Measurements from ENCODE around the gene ABCA7. TPM values are rescaled to one million over a fixed set of nuclear protein-coding genes. Genes with fewer than 3 reads are reported as not detected.
A peak's percentile ranks its signal among the peaks of the same experiment; 100 is the strongest.

Gene ABCA7
- total and polyA plus RNA-seq, 9 donors: 1.4 to 10.5 (median 2.5) TPM

GRCh38 chr19:1061987-1062386 lies 22.1 kb downstream of the ABCA7 start:
- WGBS, 3 donors: 81 to 94% (median 81%) methylated on average over 18 to 20 of the region's 20 CpGs
- TF ChIP-seq EP300 (IDR thresholded peaks at IDR 0.05) (no peak), POLR2A (IDR thresholded peaks at IDR 0.05) (no peak)
- H3K4me3 ChIP-seq: no peak overlapping the region
- peaks cover 5% of the 10 kb centered on the region for H3K27me3 ChIP-seq
- no peaks in the 10 kb centered on the region for H3K36me3 ChIP-seq
- peaks cover 4 to 9% of the 10 kb centered on the region in 2 donors for H3K9me3 ChIP-seq
- no peaks in the 10 kb centered on the region for H3K4me1 ChIP-seq (ENCODE audit: insufficient read depth)
- intact Hi-C loops (cut with DNase I): no loop called here
- peak in 1 of 5 donors; percentile 18 for DNase-seq
- H3K27ac ChIP-seq: no peak overlapping the region

GRCh38 chr19:1062387-1063029 lies 22.6 kb downstream of the ABCA7 start:
- Histone ChIP-seq H3K27me3 (peaks cover 10% of the 10 kb centered on the region), H3K36me3 (no peaks in the 10 kb centered on the region), H3K4me3 (no peak overlapping the region), H3K9me3 (peaks cover 4 to 6% of the 10 kb centered on the region in 2 donors), H3K4me1 (ENCODE audit: insufficient read depth) (no peaks in the 10 kb centered on the region), H3K27ac (no peak overlapping the region)
- TF ChIP-seq POLR2A (IDR thresholded peaks at IDR 0.05) (no peak), EP300 (IDR thresholded peaks at IDR 0.05) (no peak), CTCF (IDR thresholded peaks at IDR 0.05) (no peak)
- DNase-seq: no peak
- WGBS, 3 donors: 72 to 88% (median 74%) methylated on average over 17 of the region's 17 CpGs
- intact Hi-C loops (cut with DNase I): no loop called here

GRCh38 chr19:1063030-1063908 lies 23.4 kb downstream of the ABCA7 start:
- Histone ChIP-seq H3K9me3 (peaks cover 4% of the 10 kb centered on the region in 2 donors), H3K27me3 (peaks cover 12% of the 10 kb centered on the region), H3K4me3 (no peak overlapping the region), H3K36me3 (no peaks in the 10 kb centered on the region), H3K27ac (no peak overlapping the region), H3K4me1 (ENCODE audit: insufficient read depth) (no peaks in the 10 kb centered on the region)
- WGBS, 3 donors: 67 to 90% (median 83%) methylated on average over 37 of the region's 37 CpGs
- peak in 1 of 5 donors; percentile 21 for DNase-seq
- intact Hi-C loops (cut with DNase I): no loop called here
- TF ChIP-seq EP300 (IDR thresholded peaks at IDR 0.05) (no peak), CTCF (IDR thresholded peaks at IDR 0.05) (no peak)

- intact Hi-C loops (cut with DNase I): no loop called here
These were observed 24.2 kb downstream of the ABCA7 start for GRCh38 chr19:1063909-1064660.

More at GRCh38 chr19:1063909-1064660, 24.2 kb downstream of the ABCA7 start:
- H3K27me3 ChIP-seq: peaks cover 15% of the 10 kb centered on the region
- 54 to 83% (median 68%) methylated on average over 37 of the region's 37 CpGs for WGBS, 3 donors
- no peaks in the 10 kb centered on the region for H3K9me3 ChIP-seq
- no peak overlapping the region for H3K27ac ChIP-seq
- H3K4me1 ChIP-seq (ENCODE audit: insufficient read depth): no peaks in the 10 kb centered on the region
- H3K36me3 ChIP-seq: no peaks in the 10 kb centered on the region
- DNase-seq: peak in 1 of 5 donors; percentile 22
- TF ChIP-seq CTCF (IDR thresholded peaks at IDR 0.05): no peak
- no peak for TF ChIP-seq POLR2A (IDR thresholded peaks at IDR 0.05)
- no peak for TF ChIP-seq EP300 (IDR thresholded peaks at IDR 0.05)
- no peak overlapping the region for H3K4me3 ChIP-seq
